GM19238 (cell line): ENCODE measurements around the gene F5.

Source experiments
- DNase-seq: peaks from one replicate; pipeline ENCODE4 v3.0.0; 2011; ENCODE audit warnings: low spot score; ENCODE audit not compliant: insufficient read length

The F5 gene

DNA sequence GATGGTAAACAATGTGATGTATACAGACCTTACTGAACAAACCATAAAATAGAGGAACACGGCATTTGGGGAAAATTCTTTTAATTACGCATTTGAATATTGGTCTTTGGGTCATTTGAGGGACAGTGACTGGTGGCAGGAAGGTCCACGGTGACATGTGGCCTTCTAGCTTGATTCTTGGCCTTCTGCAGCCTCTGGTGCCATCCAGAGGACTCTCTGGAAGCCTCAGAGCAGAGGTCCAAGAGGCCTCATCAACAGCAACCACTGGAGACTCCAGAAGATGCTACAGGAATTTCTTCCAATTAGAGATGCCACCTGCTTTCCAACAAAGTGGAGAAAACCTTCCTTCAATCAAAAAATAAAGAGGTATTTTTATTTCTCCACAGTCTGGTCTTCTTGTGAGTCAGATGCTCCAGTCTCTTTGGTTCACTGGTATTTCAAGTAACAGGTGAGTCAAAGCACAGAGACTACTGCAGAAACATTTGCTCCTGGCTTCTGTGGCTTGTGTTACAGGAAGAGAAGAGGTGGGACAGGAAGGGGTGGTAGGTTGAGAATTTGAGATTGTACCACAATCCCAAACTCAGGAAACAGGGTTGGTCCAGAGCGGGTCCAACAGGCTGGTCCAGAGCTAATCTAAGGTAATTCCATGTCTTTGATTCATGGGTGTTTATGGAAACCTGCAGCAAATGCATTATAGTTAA, 2.7 kb upstream of the F5 start:
- DNase-seq, result no peak

DNA sequence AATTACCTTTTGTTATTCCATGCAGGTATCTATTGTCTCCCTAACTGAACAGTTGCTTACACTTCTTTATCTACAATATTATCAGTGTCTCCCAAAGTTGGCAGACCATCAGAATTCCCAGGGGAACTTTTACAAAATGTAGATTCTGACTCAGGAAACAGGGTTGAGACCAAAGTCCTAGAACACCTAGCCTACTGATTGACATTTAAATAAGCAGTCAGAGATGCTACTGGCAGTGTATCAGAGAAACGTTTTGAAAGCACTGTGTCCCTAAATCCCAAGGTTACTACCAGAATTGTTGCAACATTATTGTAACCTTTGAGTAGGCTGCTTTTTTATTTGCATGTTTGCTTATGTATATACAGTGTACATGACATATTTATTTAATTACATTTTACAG, 1.8 kb upstream of the F5 start:
- DNase-seq, result no peak

- DNase-seq, result no peak
Observed at GRCh38 chr1:169586067-169586394, 250 bp downstream of the F5 start.

GRCh38 chr1:169585181-169585580, 1.1 kb downstream of the F5 start:
- no peak for DNase-seq

- DNase-seq, result no peak
Observed at GRCh38 chr1:169584483-169585144, 1.7 kb downstream of the F5 start.

DNA sequence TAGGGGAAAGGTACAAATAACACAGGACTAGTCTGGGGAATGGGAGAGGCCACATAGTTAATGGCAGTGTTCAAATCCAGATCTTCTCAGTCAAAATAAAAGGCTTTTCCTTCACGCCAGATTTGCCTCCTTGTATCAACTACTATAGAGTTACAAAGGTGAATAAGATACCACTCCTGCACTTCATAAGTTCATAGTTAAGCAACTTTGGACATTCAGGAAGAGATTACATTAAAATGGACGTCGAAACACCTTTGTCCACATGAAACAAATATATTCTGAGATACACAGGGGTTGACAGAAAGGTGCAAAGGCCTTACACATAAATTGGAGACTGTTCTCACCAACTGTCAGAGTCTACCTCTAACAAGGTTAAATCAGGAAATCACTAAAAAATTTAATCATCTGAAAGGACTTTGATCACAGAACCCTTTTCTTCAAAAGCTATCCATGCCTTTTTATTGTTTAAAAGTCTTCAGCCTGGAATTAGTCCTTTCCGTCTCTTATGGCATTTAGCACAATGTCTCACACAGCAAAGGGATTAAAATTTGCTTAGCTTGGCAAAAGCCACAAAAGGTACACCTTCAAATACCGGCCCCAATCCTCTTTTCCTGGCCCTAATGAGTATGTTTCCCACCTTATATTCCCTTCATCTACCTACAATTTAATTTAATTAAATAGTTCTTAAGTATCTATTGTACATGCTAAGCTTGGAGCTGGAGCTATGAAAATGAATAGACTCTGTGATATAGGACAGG, 8.1 kb downstream of the F5 start:
- DNase-seq, result no peak

DNA sequence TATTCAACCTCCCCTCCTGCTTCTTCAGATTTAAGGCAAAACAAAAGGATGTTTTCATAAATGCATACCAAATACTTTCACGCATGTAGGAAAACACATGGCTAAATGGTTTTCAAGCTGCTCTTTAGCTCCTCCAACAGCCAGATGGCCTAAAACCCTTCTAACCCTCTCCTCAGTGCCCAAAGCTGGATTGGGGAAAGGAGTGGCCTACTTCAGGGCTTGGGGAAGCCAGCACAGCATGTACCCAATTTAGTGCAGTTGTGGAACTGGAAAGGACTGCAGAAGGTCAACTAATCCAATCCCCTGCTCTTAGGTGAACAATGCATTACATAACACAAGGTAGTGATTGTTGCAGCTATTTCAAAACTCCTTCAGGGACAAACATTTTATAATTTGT, 9.3 kb downstream of the F5 start:
- no peak for DNase-seq

GRCh38 chr1:169576241-169576934, 9.9 kb downstream of the F5 start:
- DNase-seq, result no peak

- DNase-seq, result no peak
Observed at GRCh38 chr1:169574336-169574735, 11.9 kb downstream of the F5 start.

GRCh38 chr1:169572187-169572586, 14.1 kb downstream of the F5 start:
- no peak for DNase-seq

- DNase-seq, result no peak
Observed at GRCh38 chr1:169571450-169571849, 14.8 kb downstream of the F5 start.

GRCh38 chr1:169570172-169570574, 16.1 kb downstream of the F5 start:
- DNase-seq, result no peak

- no peak for DNase-seq
Observed at GRCh38 chr1:169568497-169568896, 17.8 kb downstream of the F5 start.

DNA sequence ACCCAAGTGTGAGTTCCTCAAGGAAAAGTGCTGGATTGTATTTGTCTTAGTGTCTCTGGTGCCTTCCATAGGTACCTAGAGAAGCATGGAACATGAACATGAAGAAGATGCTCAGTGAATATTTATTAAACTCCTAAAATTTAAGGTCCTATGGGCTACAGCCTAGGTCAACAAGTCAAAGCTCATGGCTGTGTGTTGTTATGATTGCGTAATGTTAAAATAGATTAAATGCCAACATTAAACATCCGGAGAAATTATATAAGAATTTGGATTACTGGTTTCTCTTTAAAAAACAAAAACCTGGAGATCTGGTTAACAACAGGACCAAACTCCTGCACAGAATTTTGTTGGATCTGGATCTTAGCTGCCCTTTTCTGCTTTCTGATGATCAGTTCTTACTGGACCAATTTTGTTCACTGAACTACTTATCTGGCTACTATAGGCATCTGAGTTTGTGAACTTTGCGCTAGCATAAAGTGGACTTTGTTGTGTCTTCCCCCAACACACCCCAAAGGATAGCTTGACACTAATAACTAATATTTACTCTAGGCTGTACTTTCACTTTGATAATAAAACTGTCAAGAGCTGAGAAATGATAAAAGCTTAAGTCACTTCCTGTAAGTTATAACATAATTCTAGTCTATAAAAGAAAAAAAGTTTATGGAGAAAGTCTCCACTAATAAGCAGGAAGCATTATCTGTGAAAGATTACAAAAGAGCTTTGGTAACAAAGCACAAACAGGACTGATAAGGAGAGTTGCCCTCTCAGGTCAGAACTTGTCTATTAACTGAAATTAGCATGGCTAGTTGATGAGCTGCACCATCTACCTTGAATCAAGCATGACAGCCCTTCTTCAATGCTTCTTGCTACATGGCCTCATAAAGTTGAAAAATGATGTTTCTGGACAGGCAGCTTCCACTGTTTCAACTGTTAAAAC, 20.7 kb downstream of the F5 start:
- DNase-seq, result no peak

DNA sequence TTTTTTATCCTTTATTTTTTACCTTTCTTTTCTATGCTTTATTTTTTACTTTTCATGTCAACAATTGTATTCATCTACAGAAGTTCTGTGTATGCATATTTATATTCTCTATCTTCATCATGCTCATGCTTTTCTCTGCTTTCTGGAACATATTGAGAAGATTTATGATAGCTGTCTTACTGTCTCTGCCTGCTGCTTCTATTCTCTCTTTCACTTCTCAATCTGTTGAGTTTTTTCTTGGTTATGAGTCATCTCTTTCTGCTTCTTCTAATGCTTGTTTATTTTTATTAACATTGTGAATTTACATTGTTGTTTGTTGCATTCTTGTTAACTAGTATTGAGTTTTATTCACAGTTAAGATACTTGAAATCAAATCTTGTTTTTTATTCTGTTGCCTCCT, 22.6 kb downstream of the F5 start:
- DNase-seq, result no peak

DNA sequence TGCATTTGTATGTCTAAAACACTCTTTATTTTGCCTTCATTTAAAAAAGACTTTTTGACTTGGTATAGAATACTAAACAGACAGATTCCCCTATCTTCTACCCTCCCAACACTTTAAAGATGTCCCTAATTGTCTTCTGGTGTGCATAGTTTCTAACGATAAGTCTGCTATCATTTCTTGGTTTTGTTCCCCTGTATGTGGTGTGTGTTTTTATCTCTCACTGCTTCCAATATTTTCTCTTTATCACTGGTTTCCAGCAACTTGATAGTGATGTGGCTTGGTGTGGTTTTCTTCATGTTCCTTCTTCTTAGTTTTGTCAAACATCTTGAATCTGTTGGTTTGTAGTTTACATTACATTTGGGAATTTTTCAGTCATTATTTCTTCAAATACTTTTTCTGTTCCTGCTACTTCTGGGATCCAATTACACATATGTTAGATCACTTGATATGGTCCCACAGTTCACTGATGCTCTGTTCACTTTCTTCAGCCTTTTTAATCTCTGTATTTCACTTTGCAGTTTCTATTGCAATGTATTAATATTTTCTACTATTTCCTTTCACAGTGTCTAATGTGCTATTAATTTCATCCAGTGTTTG, 23.2 kb downstream of the F5 start:
- no peak for DNase-seq

- no peak for DNase-seq
Observed at GRCh38 chr1:169561692-169562091, 24.6 kb downstream of the F5 start.

GRCh38 chr1:169557131-169557530, 29.1 kb downstream of the F5 start:
- no peak for DNase-seq

GRCh38 chr1:169550294-169550693, 36.0 kb downstream of the F5 start:
- peak; percentile 1 for DNase-seq

GRCh38 chr1:169548282-169548681, 38.0 kb downstream of the F5 start:
- DNase-seq, result no peak
